MG63 (cell line): ENCODE data around the gene LONRF2. TPM values are rescaled to one million over a fixed set of nuclear protein-coding genes. Genes with fewer than 3 reads are reported as not detected.

Experiments used
- DNase-seq: peaks from one replicate; pipeline ENCODE4 v3.0.0-alpha.2; 2020
- H3K27me3 ChIP-seq: fragments of 250-450 bp; sonication (Bioruptor Pico); 2 replicates; pipeline ENCODE4 v1.5.1; 2020; ENCODE audit warnings: mild to moderate bottlenecking, moderate library complexity
- H3K36me3 ChIP-seq: fragments of 250-450 bp; sonication (Bioruptor Pico); 2 replicates; pipeline ENCODE4 v1.5.1; 2020; ENCODE audit warnings: mild to moderate bottlenecking, moderate library complexity
- H3K4me3 ChIP-seq: fragments of 250-450 bp; sonication (Bioruptor Pico); 2 replicates; pipeline ENCODE4 v1.5.1; 2020; ENCODE audit warnings: mild to moderate bottlenecking, moderate library complexity
- H3K9me3 ChIP-seq: fragments of 250-450 bp; sonication (Bioruptor Pico); 2 replicates; pipeline ENCODE4 v1.5.1; 2020; ENCODE audit warnings: mild to moderate bottlenecking, moderate library complexity
- total RNA-seq: library from RNA; depleted of rRNA; stranded (reverse); fragments of >200 nt; shearing (Covaris generic); gene quantifications from 2 replicates; pipeline ENCODE4 v1.2.3, GENCODE V29; 2014; ENCODE audit warnings: low replicate concordance; rRNA removed

Gene LONRF2
- total RNA-seq, 1 experiment from 2014 or later, result 1.4 TPM

DNA sequence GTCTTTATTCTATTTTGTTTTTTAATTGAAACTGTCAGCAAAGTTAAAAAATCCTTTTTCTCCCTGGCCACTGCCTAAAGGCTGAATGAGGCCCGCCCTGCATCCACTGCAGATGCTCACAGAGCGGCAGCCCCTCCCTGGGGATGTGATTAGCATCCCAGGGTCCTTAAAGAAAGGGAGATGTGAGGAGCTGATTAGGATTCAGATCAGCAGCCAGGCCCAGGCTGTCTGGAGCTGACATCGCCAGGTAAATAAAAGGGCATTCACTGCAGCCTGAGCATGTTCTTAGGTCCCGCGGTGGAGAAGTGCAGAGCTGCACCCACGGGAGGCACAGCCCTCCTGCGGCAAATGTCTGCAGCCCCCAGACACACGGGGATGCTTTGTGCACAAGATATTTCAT lies 83.8 kb downstream of the LONRF2 start:
- no peaks in the 10 kb centered on the region for H3K27me3 ChIP-seq
- no peak overlapping the region for H3K4me3 ChIP-seq
- DNase-seq, result no peak
- no peaks in the 10 kb centered on the region for H3K9me3 ChIP-seq
- H3K36me3 ChIP-seq, result no peaks in the 10 kb centered on the region

- H3K36me3 ChIP-seq, result no peaks in the 10 kb centered on the region
- H3K27me3 ChIP-seq, result no peaks in the 10 kb centered on the region
- no peak for DNase-seq
- no peak overlapping the region for H3K4me3 ChIP-seq
- H3K9me3 ChIP-seq, result no peaks in the 10 kb centered on the region
Observed at GRCh38 chr2:100237770-100238169, 84.5 kb downstream of the LONRF2 start.

DNA sequence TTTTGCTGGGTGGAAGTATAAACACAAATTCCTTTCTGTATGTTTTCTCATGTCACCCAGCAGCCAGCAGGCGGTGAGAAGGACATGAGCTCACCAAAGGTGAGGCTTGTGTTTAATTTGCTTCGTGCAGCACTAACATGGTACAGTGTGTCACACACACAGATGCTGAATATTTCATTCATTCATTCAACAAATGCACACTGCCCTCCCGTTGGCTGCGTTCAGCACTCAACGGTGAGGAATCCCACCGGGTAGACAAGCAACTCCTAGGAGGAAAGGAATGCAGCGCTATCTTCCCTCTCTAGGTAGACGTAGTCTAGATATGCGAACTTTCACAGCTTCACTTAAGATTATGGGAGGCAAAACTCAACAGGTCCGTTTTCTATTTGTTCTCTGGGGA lies 85.1 kb downstream of the LONRF2 start:
- no peak for DNase-seq
- Histone ChIP-seq H3K9me3 (no peaks in the 10 kb centered on the region), H3K36me3 (no peaks in the 10 kb centered on the region), H3K4me3 (no peak overlapping the region), H3K27me3 (no peaks in the 10 kb centered on the region)

DNA sequence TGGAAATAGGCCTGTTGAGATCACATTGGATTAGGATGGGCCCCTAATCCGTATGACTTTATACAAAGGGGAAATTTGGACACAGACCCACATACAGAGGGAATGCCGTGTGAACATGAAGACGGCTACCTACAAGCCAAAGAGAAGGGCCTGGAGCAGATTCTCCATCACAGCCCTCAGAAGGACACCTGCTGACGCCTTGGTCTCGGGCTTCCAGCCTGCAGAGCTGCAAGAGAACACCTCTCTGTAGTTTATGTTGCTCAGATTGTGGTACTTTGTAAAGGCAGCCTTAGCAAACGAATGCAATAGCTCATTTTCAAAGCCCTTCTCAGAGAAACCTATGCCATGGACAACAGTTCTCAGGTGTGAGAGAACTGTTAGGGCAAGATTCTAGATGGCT lies 86.1 kb downstream of the LONRF2 start:
- Histone ChIP-seq H3K9me3 (no peaks in the 10 kb centered on the region), H3K4me3 (no peak overlapping the region), H3K36me3 (no peaks in the 10 kb centered on the region), H3K27me3 (no peaks in the 10 kb centered on the region)
- DNase-seq, result no peak

GRCh38 chr2:100235581-100235980 lies 86.7 kb downstream of the LONRF2 start:
- Histone ChIP-seq H3K9me3 (no peaks in the 10 kb centered on the region), H3K4me3 (no peak overlapping the region), H3K36me3 (no peaks in the 10 kb centered on the region), H3K27me3 (no peaks in the 10 kb centered on the region)
- no peak for DNase-seq

- Histone ChIP-seq H3K36me3 (no peaks in the 10 kb centered on the region), H3K9me3 (no peaks in the 10 kb centered on the region), H3K4me3 (no peak overlapping the region), H3K27me3 (no peaks in the 10 kb centered on the region)
- no peak for DNase-seq
Observed at GRCh38 chr2:100235098-100235497, 87.2 kb downstream of the LONRF2 start.

- no peaks in the 10 kb centered on the region for H3K9me3 ChIP-seq
- no peak overlapping the region for H3K4me3 ChIP-seq
- H3K36me3 ChIP-seq, result no peaks in the 10 kb centered on the region
- no peak for DNase-seq
- H3K27me3 ChIP-seq, result no peaks in the 10 kb centered on the region
Observed at GRCh38 chr2:100234141-100234540, 88.2 kb downstream of the LONRF2 start.

DNA sequence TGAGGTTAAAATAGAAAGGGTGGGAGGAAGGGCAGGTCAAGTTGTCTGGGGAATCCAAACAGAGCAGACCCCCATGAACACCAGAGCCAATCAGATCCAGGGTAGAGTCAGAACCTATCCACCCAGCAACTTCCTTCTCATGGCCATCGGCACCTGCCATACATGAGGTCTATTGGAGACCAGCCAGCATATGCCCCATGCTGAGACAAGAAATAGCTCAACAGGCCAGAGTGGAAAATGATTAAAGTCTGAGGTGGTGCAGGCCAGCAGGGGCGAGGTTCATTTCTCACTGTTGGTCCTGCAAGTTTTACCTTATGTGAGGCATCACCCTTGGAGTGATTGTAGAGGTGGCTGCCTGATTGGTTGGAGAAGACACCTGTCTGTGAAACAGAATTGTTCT lies 89.2 kb downstream of the LONRF2 start:
- DNase-seq, result no peak
- Histone ChIP-seq H3K36me3 (no peaks in the 10 kb centered on the region), H3K4me3 (no peak overlapping the region), H3K9me3 (no peaks in the 10 kb centered on the region), H3K27me3 (no peaks in the 10 kb centered on the region)

DNA sequence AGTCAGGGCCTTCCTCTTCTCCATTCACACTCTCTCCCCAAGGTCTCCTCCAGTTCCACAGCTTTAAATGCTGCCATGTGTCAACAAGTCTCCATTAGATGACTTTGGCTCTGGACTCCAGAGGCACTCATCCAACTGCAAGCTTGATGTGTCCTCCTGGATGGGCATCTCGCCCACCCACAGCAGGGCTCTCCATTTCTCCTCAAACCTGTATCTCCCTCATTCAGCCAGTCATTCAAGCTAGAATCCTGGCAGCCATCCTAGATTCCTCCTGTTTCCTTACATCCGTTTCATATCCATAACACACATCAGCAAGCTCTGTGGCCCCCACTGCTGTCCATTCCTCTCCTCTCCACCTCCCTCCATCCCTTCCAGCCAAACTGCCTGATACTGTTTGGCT lies 91.5 kb downstream of the LONRF2 start:
- Histone ChIP-seq H3K9me3 (no peaks in the 10 kb centered on the region), H3K27me3 (no peaks in the 10 kb centered on the region)
- DNase-seq, result peak; percentile 15

DNA sequence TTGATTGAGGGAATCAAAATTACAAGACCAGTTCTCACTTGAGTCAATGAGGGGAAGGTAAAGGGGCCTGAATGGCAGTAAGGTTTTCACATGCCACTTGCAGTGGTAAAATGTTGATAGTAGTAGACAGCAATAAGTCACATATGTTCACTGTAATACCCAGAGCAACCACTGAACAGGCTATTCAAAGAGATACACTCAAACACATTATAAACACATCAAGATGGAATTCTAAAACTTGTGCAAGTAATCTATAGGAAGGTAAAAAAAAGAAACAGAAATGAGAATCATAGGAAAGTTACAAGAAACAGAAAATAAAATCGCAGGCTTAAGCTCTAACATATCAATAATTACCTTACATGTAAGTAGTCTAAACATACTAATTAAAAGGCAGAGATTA lies 93.3 kb downstream of the LONRF2 start:
- no peaks in the 10 kb centered on the region for H3K9me3 ChIP-seq
- H3K36me3 ChIP-seq, result no peaks in the 10 kb centered on the region
- DNase-seq, result no peak
- no peaks in the 10 kb centered on the region; the same call in 1 of the 2 replicates for H3K27me3 ChIP-seq
- no peak overlapping the region for H3K4me3 ChIP-seq

More for the DNA sequence above, 91.5 kb downstream of the LONRF2 start:
- H3K4me3 ChIP-seq, result no peak overlapping the region
- no peaks in the 10 kb centered on the region for H3K36me3 ChIP-seq

DNA sequence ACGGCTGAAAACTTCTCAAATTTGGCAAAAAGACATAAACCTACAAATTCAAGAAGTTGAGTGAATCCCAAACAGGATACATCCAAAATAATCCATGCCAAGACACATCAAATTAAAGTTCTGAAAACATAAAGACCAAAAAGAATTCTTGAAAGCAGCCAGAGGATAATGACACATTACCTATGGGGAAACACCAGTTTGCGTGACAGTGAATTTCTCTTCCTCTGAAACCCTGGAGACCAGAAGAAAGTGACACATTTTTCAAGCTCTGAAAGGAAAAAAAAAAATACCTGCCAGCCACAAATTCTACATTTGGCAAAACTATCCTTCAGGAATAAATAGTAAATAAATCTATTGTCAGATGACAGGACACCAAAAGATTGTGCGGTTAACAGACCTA lies 93.9 kb downstream of the LONRF2 start:
- no peaks in the 10 kb centered on the region; the same call in 1 of the 2 replicates for H3K27me3 ChIP-seq
- H3K36me3 ChIP-seq, result no peaks in the 10 kb centered on the region
- DNase-seq, result no peak
- H3K9me3 ChIP-seq, result no peaks in the 10 kb centered on the region
- H3K4me3 ChIP-seq, result no peak overlapping the region

- no peak for DNase-seq
- no peaks in the 10 kb centered on the region for H3K36me3 ChIP-seq
- no peaks in the 10 kb centered on the region; the same call in 1 of the 2 replicates for H3K27me3 ChIP-seq
- H3K4me3 ChIP-seq, result no peak overlapping the region
- no peaks in the 10 kb centered on the region for H3K9me3 ChIP-seq
Observed at GRCh38 chr2:100224988-100225710, 97.2 kb downstream of the LONRF2 start.

DNA sequence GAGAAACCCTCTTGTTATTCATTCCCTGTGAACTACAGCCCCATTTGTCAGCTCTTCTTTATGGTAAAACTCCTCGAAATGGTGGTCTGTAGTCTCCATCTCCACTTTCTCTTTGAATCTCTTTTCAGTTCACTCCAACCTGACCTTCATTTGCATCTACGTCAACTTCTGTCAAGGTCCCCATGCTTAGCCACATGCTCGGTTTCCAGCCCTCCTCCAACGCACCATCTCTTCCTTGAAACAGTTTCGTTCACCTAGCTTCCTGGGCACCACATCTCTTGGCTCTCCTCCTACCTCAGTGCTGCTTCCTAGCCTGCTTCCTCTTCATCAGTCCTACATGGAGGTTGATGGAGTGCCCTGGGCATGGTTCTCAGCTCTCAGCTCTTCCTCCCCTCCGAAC lies 98.8 kb downstream of the LONRF2 start:
- Histone ChIP-seq H3K27me3 (no peaks in the 10 kb centered on the region; the same call in 1 of the 2 replicates), H3K9me3 (no peaks in the 10 kb centered on the region), H3K36me3 (no peaks in the 10 kb centered on the region), H3K4me3 (no peak overlapping the region)
- no peak for DNase-seq

Other genes starting within 250 kb of the LONRF2 start
- gene AFF3, start 179.9 kb downstream of the LONRF2 start, total RNA-seq, result 1.9 and 6.1 TPM in 2 replicates
- 21.7 and 40.4 TPM in 2 replicates for gene CHST10, start 95.2 kb upstream of the LONRF2 start, total RNA-seq
- gene NMS, start 148.0 kb upstream of the LONRF2 start, total RNA-seq, result not detected in 2 replicates
- 18.1 and 31.0 TPM in 2 replicates for gene PDCL3, start 240.5 kb upstream of the LONRF2 start, total RNA-seq